ENCODE data around the gene HM13.

- TF ChIP-seq, protein P1, sequence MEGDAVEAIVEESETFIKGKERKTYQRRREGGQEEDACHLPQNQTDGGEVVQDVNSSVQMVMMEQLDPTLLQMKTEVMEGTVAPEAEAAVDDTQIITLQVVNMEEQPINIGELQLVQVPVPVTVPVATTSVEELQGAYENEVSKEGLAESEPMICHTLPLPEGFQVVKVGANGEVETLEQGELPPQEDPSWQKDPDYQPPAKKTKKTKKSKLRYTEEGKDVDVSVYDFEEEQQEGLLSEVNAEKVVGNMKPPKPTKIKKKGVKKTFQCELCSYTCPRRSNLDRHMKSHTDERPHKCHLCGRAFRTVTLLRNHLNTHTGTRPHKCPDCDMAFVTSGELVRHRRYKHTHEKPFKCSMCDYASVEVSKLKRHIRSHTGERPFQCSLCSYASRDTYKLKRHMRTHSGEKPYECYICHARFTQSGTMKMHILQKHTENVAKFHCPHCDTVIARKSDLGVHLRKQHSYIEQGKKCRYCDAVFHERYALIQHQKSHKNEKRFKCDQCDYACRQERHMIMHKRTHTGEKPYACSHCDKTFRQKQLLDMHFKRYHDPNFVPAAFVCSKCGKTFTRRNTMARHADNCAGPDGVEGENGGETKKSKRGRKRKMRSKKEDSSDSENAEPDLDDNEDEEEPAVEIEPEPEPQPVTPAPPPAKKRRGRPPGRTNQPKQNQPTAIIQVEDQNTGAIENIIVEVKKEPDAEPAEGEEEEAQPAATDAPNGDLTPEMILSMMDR (conservative IDR thresholded peaks at IDR 0.05): no peak
- no peak for TF ChIP-seq ZFX (IDR thresholded peaks at IDR 0.05)
These were observed 94.2 kb downstream of the HM13 start for GRCh38 chr20:31608251-31608945.
